HL-60/S4 treated with phorbol 12-myristate 13-acetate at 8.2 ng/mL for 4 days and 3 days (cell line): ENCODE results near the gene DPEP1.
"Not testable (repeated sequence)": the region's sequence is repeated elsewhere in the genome, so short reads cannot be mapped to it uniquely, and the experiment has no call there.

ENCODE experiments used
- in situ Hi-C: fragments of 300-500 bp; cut with MboI; formaldehyde crosslinking; loops from 2 replicates; pipeline ENCODE4 v1.15.0; 2022; ENCODE audit warnings: low sequenced_read_pairs

Gene DPEP1

GRCh38 chr16:89618109-89618998 is 4.9 kb downstream of the DPEP1 start:
- in situ Hi-C loops: no loop called here

GRCh38 chr16:89619840-89620239 is 6.4 kb downstream of the DPEP1 start:
- in situ Hi-C loops: no loop called here

DNA sequence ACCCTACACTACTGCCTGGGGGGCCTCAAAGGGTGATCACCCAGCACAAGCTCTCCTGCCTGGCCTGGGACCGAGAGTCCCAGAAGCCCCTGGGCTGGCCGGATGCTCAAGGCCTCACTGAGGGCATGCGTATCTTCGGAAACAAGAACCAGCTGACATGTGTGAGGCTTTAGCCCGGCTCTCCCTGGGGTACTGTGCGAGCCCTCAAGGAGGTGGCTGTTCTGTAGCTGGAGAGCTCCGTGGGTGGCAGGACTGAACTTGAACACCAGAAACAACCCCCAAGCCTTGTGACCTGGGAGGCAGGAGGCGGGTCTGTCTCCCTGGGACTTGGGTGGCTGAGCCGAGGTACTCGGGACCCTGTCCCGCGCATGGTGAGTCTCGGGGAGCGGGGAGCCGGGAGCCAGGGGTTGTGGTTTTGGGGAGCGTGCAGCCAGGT is 7.0 kb downstream of the DPEP1 start:
- in situ Hi-C loops: no loop called here

DNA sequence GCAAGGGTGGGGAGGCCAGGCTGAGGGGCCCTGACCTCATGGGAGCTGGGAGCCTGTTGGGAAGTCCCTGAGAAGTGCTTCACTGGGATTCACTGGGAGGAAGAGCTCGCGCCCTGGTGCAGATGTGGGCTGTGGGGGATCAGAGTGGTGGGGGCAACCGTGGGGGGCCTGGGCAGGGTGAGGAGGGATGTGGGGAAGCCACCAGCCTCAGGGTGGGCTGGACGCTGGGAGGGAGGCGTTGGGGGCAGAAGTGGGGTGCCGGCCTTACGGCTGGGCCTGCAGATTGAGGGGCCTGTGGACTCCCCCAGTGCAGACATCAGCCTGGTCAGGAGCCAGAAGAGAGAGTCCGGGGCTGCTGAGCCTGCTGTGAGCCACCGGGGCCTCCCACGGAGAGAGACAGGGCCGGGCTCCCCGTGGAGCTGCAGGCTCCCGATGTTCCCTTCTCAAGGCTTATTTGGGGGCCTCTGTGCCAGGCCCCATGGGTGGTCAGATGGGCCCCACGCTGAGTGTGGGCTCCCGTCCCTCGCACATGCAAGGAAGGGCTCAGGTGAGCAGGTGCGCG is 7.8 kb downstream of the DPEP1 start:
- in situ Hi-C loops: no loop called here

DNA sequence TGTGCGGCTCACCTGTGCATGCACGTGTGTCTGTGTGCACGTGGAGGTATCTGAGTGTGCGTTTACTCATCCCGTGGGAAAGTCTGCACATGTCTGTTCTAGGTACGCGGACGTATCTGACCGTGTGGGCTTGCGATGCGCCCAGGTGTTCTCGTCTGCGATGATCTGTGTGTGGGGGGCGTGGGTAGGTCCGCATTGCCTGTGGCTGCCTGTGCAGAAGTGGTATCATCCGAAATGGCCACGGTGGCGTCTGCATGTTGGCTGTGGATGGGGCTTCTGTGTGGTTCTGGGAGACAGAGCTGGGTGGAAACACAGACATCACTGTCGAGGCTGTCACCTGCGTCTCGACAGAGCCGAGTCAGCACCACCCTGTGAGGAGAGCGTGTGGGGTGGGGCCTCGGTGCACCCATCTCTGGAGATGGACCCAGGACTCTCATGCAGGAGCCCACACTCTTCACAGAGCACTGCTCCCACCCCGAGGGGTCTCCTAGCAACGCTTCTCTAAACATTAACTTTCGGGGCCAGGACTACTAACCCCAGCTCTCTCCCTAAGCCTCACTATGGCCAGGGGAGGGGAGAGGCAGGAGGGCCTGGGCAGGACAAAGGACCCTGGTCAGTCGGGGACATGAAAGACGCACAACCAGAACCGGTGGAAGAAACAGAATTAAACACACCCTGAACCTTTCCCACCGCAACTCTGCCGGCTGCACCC is 8.4 kb downstream of the DPEP1 start:
- in situ Hi-C loops: no loop called here

GRCh38 chr16:89623511-89624261 is 10.2 kb downstream of the DPEP1 start:
- in situ Hi-C loops: no loop called here

GRCh38 chr16:89624777-89625761 is 11.6 kb downstream of the DPEP1 start:
- in situ Hi-C loops: no loop called here

DNA sequence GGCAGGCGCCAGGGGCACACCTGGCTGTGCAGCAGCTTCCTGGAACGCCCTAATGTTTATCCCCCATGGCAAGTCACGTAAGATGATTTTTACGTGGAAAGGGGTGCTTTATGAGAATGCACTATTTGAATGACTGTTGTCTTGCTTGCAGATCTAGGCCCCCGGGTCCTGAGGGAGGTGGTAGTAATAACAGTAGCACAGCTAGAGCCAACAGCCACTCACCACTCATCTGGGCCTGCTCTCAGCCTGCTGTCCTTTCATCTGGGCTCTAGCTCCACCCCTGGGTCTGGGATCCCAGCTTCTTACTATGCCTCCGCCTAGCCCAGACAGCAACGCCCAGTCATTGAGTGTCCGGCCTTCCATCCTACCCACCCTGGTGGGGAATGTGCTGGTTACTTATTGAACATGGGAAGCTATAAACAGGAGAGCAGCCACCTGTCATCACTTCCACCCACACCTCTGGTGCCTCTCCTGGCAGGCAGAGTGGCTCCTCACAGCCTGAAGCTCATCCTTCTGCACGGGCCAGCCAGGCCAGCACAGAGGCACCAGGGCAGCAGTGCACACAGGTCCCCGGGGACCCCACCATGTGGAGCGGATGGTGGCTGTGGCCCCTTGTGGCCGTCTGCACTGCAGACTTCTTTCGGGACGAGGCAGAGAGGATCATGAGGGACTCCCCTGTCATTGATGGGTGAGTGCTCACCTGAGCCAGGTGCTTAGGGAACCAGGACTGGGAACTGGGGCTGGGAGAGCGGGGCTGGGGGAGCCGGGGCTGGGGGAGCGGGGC is 16.6 kb downstream of the DPEP1 start:
- in situ Hi-C loops: no loop called here

- in situ Hi-C loops: no loop called here
Observed at GRCh38 chr16:89633064-89633631, 19.7 kb downstream of the DPEP1 start.

- in situ Hi-C loops: not testable (repeated sequence)
Observed at GRCh38 chr16:89634463-89635385, 21.3 kb downstream of the DPEP1 start.

GRCh38 chr16:89636663-89637062 is 23.2 kb downstream of the DPEP1 start:
- in situ Hi-C loops: no loop called here

DNA sequence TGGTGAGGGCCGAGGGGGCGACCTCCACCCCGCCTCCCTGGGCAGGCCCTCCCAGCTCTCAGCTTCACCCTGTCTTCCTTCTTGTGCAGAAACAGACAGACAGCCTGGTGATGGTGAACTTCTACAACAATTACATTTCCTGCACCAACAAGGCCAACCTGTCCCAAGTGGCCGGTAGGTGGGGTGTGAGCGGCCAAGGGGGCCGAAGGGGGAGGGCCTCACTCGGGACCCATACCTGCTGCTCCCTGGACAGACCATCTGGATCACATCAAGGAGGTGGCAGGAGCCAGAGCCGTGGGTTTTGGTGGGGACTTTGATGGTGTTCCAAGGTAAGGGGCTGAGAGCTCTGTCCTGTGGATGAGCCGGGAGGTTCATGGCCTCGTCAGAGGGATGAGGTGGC is 23.9 kb downstream of the DPEP1 start:
- in situ Hi-C loops: no loop called here

- in situ Hi-C loops: no loop called here
Observed at GRCh38 chr16:89638455-89638854, 25.0 kb downstream of the DPEP1 start.

GRCh38 chr16:89639385-89639784 is 25.9 kb downstream of the DPEP1 start:
- in situ Hi-C loops: no loop called here

GRCh38 chr16:89641458-89642119 is 28.1 kb downstream of the DPEP1 start:
- in situ Hi-C loops: no loop called here

- in situ Hi-C loops: no loop called here
Observed at GRCh38 chr16:89642574-89642973, 29.1 kb downstream of the DPEP1 start.

DNA sequence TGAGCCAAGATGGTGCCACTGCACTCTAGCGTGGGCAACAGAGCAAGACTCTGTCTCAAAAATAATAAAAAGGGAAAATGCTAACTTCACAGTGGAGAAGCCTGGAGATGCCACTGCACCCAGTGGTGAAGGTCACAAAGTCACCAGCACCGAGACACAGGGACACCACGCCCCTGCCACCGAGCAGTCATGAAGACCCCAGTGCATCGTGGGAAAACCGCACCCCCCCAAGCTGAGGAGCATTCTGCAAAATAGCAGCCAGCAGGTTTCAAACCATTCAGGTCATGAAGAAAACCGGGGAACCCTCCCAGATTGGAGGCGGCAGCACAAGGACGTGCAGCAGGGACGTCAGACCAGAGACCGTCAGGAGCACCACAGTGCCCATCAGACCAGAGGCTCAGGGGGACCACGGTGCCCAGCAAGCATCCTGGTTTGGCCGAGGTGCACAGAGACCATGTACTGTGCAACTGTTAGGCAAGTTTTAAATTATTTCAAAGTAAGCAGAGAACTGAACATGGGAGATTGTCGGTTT is 30.4 kb downstream of the DPEP1 start:
- in situ Hi-C loops: no loop called here
